Measurements from ENCODE around the gene STK32C. TPM values are rescaled to one million over a fixed set of nuclear protein-coding genes. Genes with fewer than 3 reads are reported as not detected.
A peak's percentile ranks its signal among the peaks of the same experiment; 100 is the strongest.

The STK32C gene
- total RNA-seq = 5.9 TPM
- long read RNA-seq, partial matches to known transcripts = 0 of 6 reads
- long read RNA-seq, other reads (novel, unspliced or antisense) = 3 of 6 reads

GRCh38 chr10:132307823-132308586, at the start of gene STK32C:
Gene STK32C, minus strand, starts transcription at chr10:132307950. Its CDS starts 117 bp downstream, at chr10:132307833.
- DNase-seq (ENCODE audit: low spot score) = peak; percentile 96
- intact Hi-C loops (cut with DNase I) = loop anchor here (2.0 kb wide), 1 partner anchor 23 kb away; no protein-coding TSS in a partner anchor

- intact Hi-C loops (cut with DNase I) = no loop called here
- peak; percentile 46 for DNase-seq (ENCODE audit: low spot score)
These were observed 49.0 kb upstream of the STK32C start for GRCh38 chr10:132356621-132357195.

GRCh38 chr10:132355754-132356153, 48.0 kb upstream of the STK32C start:
- intact Hi-C loops (cut with DNase I) = no loop called here
- peak; percentile 70 for DNase-seq (ENCODE audit: low spot score)

GRCh38 chr10:132355297-132355696, 47.5 kb upstream of the STK32C start:
- intact Hi-C loops (cut with DNase I) = no loop called here

GRCh38 chr10:132354356-132355094, 46.8 kb upstream of the STK32C start:
- intact Hi-C loops (cut with DNase I) = no loop called here
- DNase-seq (ENCODE audit: low spot score) = peak; percentile 71

More at GRCh38 chr10:132355297-132355696, 47.5 kb upstream of the STK32C start:
- peak; percentile 33 for DNase-seq (ENCODE audit: low spot score)

- intact Hi-C loops (cut with DNase I) = loop anchor here (1.0 kb wide), 1 partner anchor 130 kb away; no protein-coding TSS in a partner anchor
- DNase-seq (ENCODE audit: low spot score) = no peak
These were observed 46.0 kb upstream of the STK32C start for GRCh38 chr10:132353456-132354355.

GRCh38 chr10:132352462-132353308, 44.9 kb upstream of the STK32C start:
- peak; percentile 88 for DNase-seq (ENCODE audit: low spot score)
- intact Hi-C loops (cut with DNase I) = loop anchor here (1.0 kb wide), 1 partner anchor 129 kb away; no protein-coding TSS in a partner anchor

GRCh38 chr10:132351611-132352010, 43.9 kb upstream of the STK32C start:
- intact Hi-C loops (cut with DNase I) = no loop called here
- DNase-seq (ENCODE audit: low spot score) = peak; percentile 51

- DNase-seq (ENCODE audit: low spot score) = no peak
- intact Hi-C loops (cut with DNase I) = no loop called here
These were observed 43.2 kb upstream of the STK32C start for GRCh38 chr10:132350946-132351345.

- DNase-seq (ENCODE audit: low spot score) = no peak
- intact Hi-C loops (cut with DNase I) = no loop called here
These were observed 42.6 kb upstream of the STK32C start for GRCh38 chr10:132350391-132350790.

GRCh38 chr10:132349766-132350165, 42.0 kb upstream of the STK32C start:
- intact Hi-C loops (cut with DNase I) = no loop called here
- DNase-seq (ENCODE audit: low spot score) = no peak

GRCh38 chr10:132347931-132348267, 40.1 kb upstream of the STK32C start:
- intact Hi-C loops (cut with DNase I) = no loop called here

GRCh38 chr10:132347211-132347930, 39.6 kb upstream of the STK32C start:
- no peak for DNase-seq (ENCODE audit: low spot score)
- intact Hi-C loops (cut with DNase I) = no loop called here

More at GRCh38 chr10:132347931-132348267, 40.1 kb upstream of the STK32C start:
- no peak for DNase-seq (ENCODE audit: low spot score)

GRCh38 chr10:132346806-132347205, 39.1 kb upstream of the STK32C start:
- intact Hi-C loops (cut with DNase I) = no loop called here

GRCh38 chr10:132345345-132345744, 37.6 kb upstream of the STK32C start:
- intact Hi-C loops (cut with DNase I) = no loop called here
- DNase-seq (ENCODE audit: low spot score) = no peak

More at GRCh38 chr10:132346806-132347205, 39.1 kb upstream of the STK32C start:
- DNase-seq (ENCODE audit: low spot score) = no peak

GRCh38 chr10:132344386-132344785, 36.6 kb upstream of the STK32C start:
- DNase-seq (ENCODE audit: low spot score) = no peak
- intact Hi-C loops (cut with DNase I) = no loop called here

- intact Hi-C loops (cut with DNase I) = no loop called here
- DNase-seq (ENCODE audit: low spot score) = no peak
These were observed 34.8 kb upstream of the STK32C start for GRCh38 chr10:132342553-132342952.

GRCh38 chr10:132341781-132342180, 34.0 kb upstream of the STK32C start:
- intact Hi-C loops (cut with DNase I) = no loop called here
- no peak for DNase-seq (ENCODE audit: low spot score)

Data from cardiac septum (tissue), 1 donor.